GM12878 (cell line): ENCODE measurements around the gene TNF. TPM values are rescaled to one million over a fixed set of nuclear protein-coding genes. Genes with fewer than 3 reads are reported as not detected.

Experiments used
- ATAC-seq: fragments of 200-7000 bp; cut with Tn5 transposase; 3 replicates; pipeline ENCODE4 v1.9.1; 2020; ENCODE audit warnings: mild to moderate bottlenecking, moderate library complexity
- BruUV-seq: library from RNA; stranded (reverse); fragments of 400-500 nt; replicated peaks from 2 replicates; lab custom pipeline; 2021; lab: Mats Ljungman, UMichigan
- CTCF ChIA-PET: fragments of 300-600 bp; sonication (Branson Sonifier 250); formaldehyde crosslinking; extraction: SDS; loops from one replicate; lab custom pipeline; 2021; ENCODE audit warnings: inconsistent platforms; lab: Yijun Ruan, JAX
- POLR2A ChIA-PET: fragments of 350-600 bp; formaldehyde crosslinking; extraction: SDS; loops from one replicate; lab custom pipeline; 2021; ENCODE audit warnings: inconsistent platforms; lab: Charles Lee
- RAD21 ChIA-PET: fragments of 300-600 bp; sonication (Branson Sonifier 250); formaldehyde crosslinking; loops from one replicate; lab custom pipeline; 2023; ENCODE audit warnings: antibody characterized with exemption; ENCODE audit not compliant: unreplicated experiment; lab: Charles Lee
- SMC1A ChIA-PET: fragments of 300-600 bp; sonication (Branson Sonifier 250); formaldehyde crosslinking; loops from one replicate; lab custom pipeline; 2023; ENCODE audit not compliant: unreplicated experiment, uncharacterized antibody; lab: Charles Lee
- DNase-seq: peaks from one replicate; pipeline ENCODE4 v3.0.0-alpha.2; 2011; ENCODE audit warnings: low read depth, low spot score
- FAIRE-seq: peaks from 3 replicates; lab custom pipeline; 2011; peaks lifted over from hg19 to GRCh38; lab: Jason Lieb, UNC
- H2AFZ ChIP-seq: 2 replicates; pipeline ENCODE4 v1.6.0; 2011; ENCODE audit warnings: low read depth, low read length, control low read depth; ENCODE audit not compliant: control insufficient read depth
- H3K27ac ChIP-seq: 2 replicates; pipeline ENCODE4 v1.5.1; 2011; ENCODE audit warnings: control low read depth; ENCODE audit not compliant: control insufficient read depth, insufficient read depth
- H3K27me3 ChIP-seq, 2 experiments: replicated peaks in 1 of 2; 2 replicates each; pipeline versions ENCODE4 v1.6.0 to v1.6.1; 2011; ENCODE audit warnings: low read length in 1 of 2; ENCODE audit not compliant: control insufficient read depth in 2 of 2, insufficient read depth in 2 of 2
- H3K36me3 ChIP-seq, 2 experiments: 2 replicates each; pipeline ENCODE4 v1.5.1; 2011; ENCODE audit warnings: low read length in 1 of 2; ENCODE audit not compliant: control insufficient read depth in 2 of 2, insufficient read depth in 2 of 2
- H3K4me1 ChIP-seq: 2 replicates; pipeline ENCODE4 v1.6.1; 2011; ENCODE audit warnings: mild to moderate bottlenecking, low read length, moderate library complexity, mixed read lengths; ENCODE audit not compliant: control insufficient read depth, insufficient read depth
- H3K4me2 ChIP-seq: 2 replicates; pipeline ENCODE4 v1.6.0; 2011; ENCODE audit warnings: control low read depth; ENCODE audit not compliant: control insufficient read depth, insufficient read depth
- H3K4me3 ChIP-seq: fragments of 200-600 bp; sonication (generic); 2 replicates; pipeline ENCODE4 v1.5.1; 2016
- H3K79me2 ChIP-seq: 2 replicates; pipeline ENCODE4 v1.6.0; 2011; ENCODE audit warnings: low read length; ENCODE audit not compliant: control insufficient read depth, insufficient read depth
- H3K9ac ChIP-seq: 2 replicates; pipeline ENCODE4 v1.8.0; 2011; ENCODE audit warnings: low read length, control low read depth, mixed read lengths; ENCODE audit not compliant: control insufficient read depth, insufficient read depth
- H3K9me3 ChIP-seq: replicated peaks from 3 replicates; pipeline ENCODE4 v1.5.1; 2011; ENCODE audit warnings: mild to moderate bottlenecking, low read length; ENCODE audit not compliant: control insufficient read depth, insufficient read depth
- H4K20me1 ChIP-seq: 2 replicates; pipeline ENCODE4 v1.6.0; 2011; ENCODE audit not compliant: control insufficient read depth, insufficient read depth
- DPF2 ChIP-seq: fragments of 450-650 bp; IDR thresholded peaks from 2 replicates; pipeline ENCODE4 v1.6.1; 2017; ENCODE audit warnings: mild to moderate bottlenecking
- EED ChIP-seq: sonication (generic); IDR thresholded peaks from 2 replicates; pipeline ENCODE4 v1.6.1; 2016; ENCODE audit warnings: antibody characterized with exemption, low read depth
- FOS ChIP-seq: IDR thresholded peaks from 3 replicates; pipeline ENCODE4 v1.6.1; 2011; ENCODE audit warnings: borderline replicate concordance; ENCODE audit not compliant: insufficient read length; ENCODE audit errors: extremely low read depth
- HDGF ChIP-seq: fragments of 450-650 bp; IDR thresholded peaks from 2 replicates; pipeline ENCODE4 v1.6.1; 2016; ENCODE audit warnings: antibody characterized with exemption
- IKZF1 ChIP-seq: fragments of 450-650 bp; conservative IDR thresholded peaks from 2 replicates; pipeline ENCODE4 v1.6.1; 2017; ENCODE audit warnings: antibody characterized with exemption, mild to moderate bottlenecking
- IKZF2 ChIP-seq, 2 experiments: fragments of 450-650 bp; IDR thresholded peaks; 2 replicates each; pipeline ENCODE4 v1.6.1; 2017; ENCODE audit warnings: mild to moderate bottlenecking in 2 of 2, moderate library complexity in 2 of 2
- MTA2 ChIP-seq: fragments of 450-650 bp; IDR thresholded peaks from 2 replicates; pipeline ENCODE4 v1.6.1; 2016; ENCODE audit warnings: low read depth, mild to moderate bottlenecking, moderate library complexity
- MTA3 ChIP-seq: IDR thresholded peaks from 2 replicates; pipeline ENCODE4 v1.6.1; 2012; ENCODE audit warnings: low read length, inconsistent platforms, borderline replicate concordance
- RCOR1 ChIP-seq: conservative IDR thresholded peaks from 2 replicates; pipeline ENCODE4 v1.6.1; 2012; ENCODE audit warnings: low read depth, low read length, improper control_type of control experiment
- SMARCA5 ChIP-seq: fragments of 450-650 bp; IDR thresholded peaks from 2 replicates; pipeline ENCODE4 v1.6.1; 2017; ENCODE audit warnings: mild to moderate bottlenecking
- SPI1 ChIP-seq: IDR thresholded peaks from 2 replicates; pipeline ENCODE4 v1.6.1; 2011; ENCODE audit warnings: low read depth, mild to moderate bottlenecking, low read length, moderate library complexity, borderline replicate concordance; ENCODE audit not compliant: insufficient read depth
- TARDBP ChIP-seq: IDR thresholded peaks from 2 replicates; pipeline ENCODE4 v1.6.1; 2016; ENCODE audit warnings: borderline replicate concordance
- ZNF274 ChIP-seq: IDR thresholded peaks from one replicate; pipeline ENCODE4 v1.8.0; 2011; ENCODE audit not compliant: insufficient read length, insufficient read depth
- WGBS: methylation state at CpG from one replicate; pipeline ENCODE4 v1.1.6; 2016; ENCODE audit warnings: low lambda C conversion rate; ENCODE audit not compliant: insufficient replicate concordance, insufficient coverage; ENCODE audit errors: missing lambda C conversion rate; 5-methylcytosine and 5-hydroxymethylcytosine counted together
- in situ Hi-C: fragments of 300-500 bp; cut with MboI; formaldehyde crosslinking; loops from 9 replicates; pipeline ENCODE4 v1.14.3; 2018; ENCODE audit warnings: mixed read lengths
- intact Hi-C: fragments of 100-400 bp; cut with micrococcal nuclease; formaldehyde crosslinking; loops from one replicate; pipeline ENCODE4 v1.14.2; 2022; ENCODE audit not compliant: unreplicated experiment
- polyA plus RNA-seq, 11 experiments: library from polyadenylated mRNA; depleted of rRNA in 4 of 11; unstranded in 6 of 11; stranded (reverse) in 5 of 11; fragments of >200 nt; fragmentation: Nextera tagmentation in 4 of 11; fragmentation: Illumina TruSeq in 1 of 11; extraction: Ambion mirVana in 4 of 11; extraction: Trizol in 1 of 11; gene quantifications; 1 replicate in 1 of 11; 2 replicates in 10 of 11; pipeline versions ENCODE4 v1.2.1 to v1.2.3, GENCODE V29; 2011 to 2016; ENCODE audit warnings: inconsistent platforms in 2 of 11, missing spikeins in 2 of 11, low read depth in 1 of 11
- total RNA-seq, 4 experiments: library from RNA; depleted of rRNA in 3 of 4; stranded (reverse); fragments of >200 nt in 3 of 4; fragmentation: Illumina TruSeq in 1 of 4; extraction: Trizol in 1 of 4; gene quantifications; 2 replicates each; pipeline versions ENCODE4 v1.2.1 to v1.2.3, GENCODE V29; 2013 to 2021

TNF gene
- total and polyA plus RNA-seq, 10 of the 15 experiments (the other 5 are each of a cell fraction or from before 2014, with no cell fraction given): 18.0 to 94.8 (median 61.9) TPM

DNA sequence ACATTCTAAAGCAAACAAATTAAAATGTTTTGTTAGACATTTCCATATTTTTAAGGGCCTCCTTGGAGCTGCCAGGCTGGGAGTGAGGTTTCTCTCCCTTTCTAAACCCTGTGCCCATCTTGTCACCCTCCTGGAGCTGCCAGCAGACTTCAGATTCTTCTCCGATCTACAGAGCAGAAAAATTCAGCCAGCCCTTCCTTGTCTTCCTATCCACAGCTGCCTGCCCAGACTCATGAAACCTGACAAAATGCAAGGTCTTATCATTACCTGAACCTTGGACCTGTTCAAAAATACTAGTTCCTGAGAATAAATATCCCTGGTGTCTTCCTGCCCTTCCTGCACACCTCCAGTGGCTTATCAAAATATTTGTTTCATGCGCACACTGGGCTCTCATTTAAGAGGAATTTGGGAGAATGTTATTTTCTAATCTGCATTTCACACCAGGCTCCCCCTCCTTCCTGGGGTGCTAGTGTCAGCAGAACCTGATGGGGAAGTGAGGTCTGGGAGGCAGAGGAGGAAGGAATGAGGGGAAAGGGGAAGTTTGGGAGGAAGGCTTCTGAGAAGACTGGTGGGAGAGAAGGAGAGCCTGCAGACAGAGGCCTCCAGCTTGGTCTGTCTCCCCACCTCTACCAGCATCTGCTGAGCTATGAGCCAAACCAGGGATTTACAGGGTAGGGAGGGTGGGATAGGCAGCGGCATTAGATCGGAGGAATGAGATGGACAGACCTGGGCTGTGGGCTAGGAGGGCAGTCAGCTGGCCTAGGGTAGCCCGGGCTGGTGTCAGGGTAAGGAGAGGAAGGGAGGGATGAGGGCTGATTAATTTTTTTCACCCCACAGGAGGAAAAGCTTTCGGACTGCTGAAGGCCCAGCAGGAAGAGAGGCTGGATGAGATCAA lies 39.6 kb downstream of the TNF start, which contains the start of gene AIF1:
AIF1 (plus strand) TSS at position 551 of the 895 bp plus-strand sequence; CDS start at position 647, 96 bp downstream.
- peak within 1 kb of the TSS; percentile 81 for H2AFZ ChIP-seq
- peak; percentile 61 for ATAC-seq
- no peak for DNase-seq
- RAD21 ChIA-PET: interaction anchor here (0.7 to 3.8 kb wide), 7 partner anchors 17 to 123 kb away, joined by 3 to 27 read pairs (median 3); partner anchors contain the start of genes C6orf47, GPANK1 and LTB
- WGBS: 61% methylated on average over 6 of the region's 6 CpGs
- TF ChIP-seq ZNF274: no peak
- 0 out of 2 replicates have a peak, but pooled peaks have one; percentile 26 for TF ChIP-seq SPI1
- no peak for TF ChIP-seq TARDBP
- TF ChIP-seq EED: peak; percentile 48
- TF ChIP-seq IKZF1: peak; percentile 49
- TF ChIP-seq MTA2: peak; percentile 41; the same call in 1 of the 2 replicates
- peak; percentile 54; the same call in 1 of the 2 replicates for TF ChIP-seq DPF2
- no peak for TF ChIP-seq RCOR1
- TF ChIP-seq SMARCA5: 0 out of 2 replicates have a peak, but pooled peaks have one; percentile 16
- peak; percentile 52 to 56; a peak in 3 of 4 replicates for TF ChIP-seq IKZF2 (IDR thresholded peaks at IDR 0.05)
- no peak for TF ChIP-seq FOS
- 0 out of 2 replicates have a peak, but pooled peaks have one; percentile 28 for TF ChIP-seq MTA3
- peak; percentile 75 for TF ChIP-seq HDGF
- TF ChIP-seq, all 136 proteins: peak for 9
- Histone ChIP-seq H4K20me1 (no peaks in the 10 kb centered on the region), H3K27ac (peak within 1 kb of the TSS; percentile 93), H3K4me2 (peak within 1 kb of the TSS; percentile 96), H3K4me3 (peak within 1 kb of the TSS; percentile 69), H3K9ac (peak within 1 kb of the TSS; percentile 78), H3K79me2 (peaks cover 9% of the 10 kb centered on the region), H3K36me3 (no peaks in the 10 kb centered on the region), H3K9me3 (no peaks in the 10 kb centered on the region), H3K4me1 (peaks cover 29% of the 10 kb centered on the region), H3K27me3 (no peaks in the 10 kb centered on the region)
- BruUV-seq: no TSS peak
- in situ Hi-C loops (no loop called here), intact Hi-C loops (loop anchor here (5.0 kb wide), 1 partner anchor 118 kb away; the partner anchor contains the start of gene MICB)
- FAIRE-seq: no peak
- ChIA-PET CTCF (interaction anchor here (1.5 to 10.5 kb wide), 4 partner anchors 16 to 123 kb away, joined by 3 to 95 read pairs (median 11); no protein-coding TSS in a partner anchor), SMC1A (interaction anchor here (0.8 to 9.6 kb wide), 11 partner anchors 17 to 69 kb away, joined by 3 to 78 read pairs (median 4); partner anchors contain the start of genes ATP6V1G2, NCR3 and NFKBIL1), POLR2A (interaction anchor here (0.5 to 3.4 kb wide), 11 partner anchors 16 to 306 kb away, joined by 3 to 19 read pairs (median 4); partner anchors contain the start of genes C6orf47 and NCR3)
